NT2/D1 (cell line): ENCODE results near the gene DCUN1D4.

Experiments used
- YY1 ChIP-seq: IDR thresholded peaks from 2 replicates; pipeline ENCODE4 v1.6.1; 2011; ENCODE audit not compliant: insufficient read length, insufficient read depth
- ZNF274 ChIP-seq: IDR thresholded peaks from 2 replicates; pipeline ENCODE4 v1.6.1; 2011; ENCODE audit warnings: mild to moderate bottlenecking, low read depth, low read length

DNA sequence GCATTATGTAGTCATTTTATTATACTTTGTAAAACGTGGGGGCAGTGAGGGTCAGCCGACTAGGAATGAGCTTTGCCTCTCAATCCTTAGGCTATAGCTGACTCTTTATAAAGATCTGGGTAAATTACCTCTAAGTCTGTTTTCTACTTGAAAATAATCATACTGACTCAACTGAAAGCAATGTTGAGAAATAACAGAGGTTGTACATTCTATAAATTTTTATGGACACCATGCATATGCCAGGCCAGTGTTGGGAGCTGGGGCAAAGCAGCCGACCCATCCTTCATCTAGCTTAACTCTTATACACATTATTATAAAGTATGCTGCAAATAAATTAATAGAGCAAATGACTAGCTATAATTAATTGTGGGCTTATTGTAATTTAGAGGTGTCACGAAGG is 2.2 kb upstream of the DCUN1D4 start:
- TF ChIP-seq YY1 (no peak), ZNF274 (no peak)
